ENCODE measurements around the gene CNN3. TPM values are rescaled to one million over a fixed set of nuclear protein-coding genes. Genes with fewer than 3 reads are reported as not detected.

Gene CNN3
- total and polyA plus RNA-seq, 2 donors (not counting 3 experiments of a cell fraction or from before 2014, with no cell fraction given): 174 to 392 TPM

DNA sequence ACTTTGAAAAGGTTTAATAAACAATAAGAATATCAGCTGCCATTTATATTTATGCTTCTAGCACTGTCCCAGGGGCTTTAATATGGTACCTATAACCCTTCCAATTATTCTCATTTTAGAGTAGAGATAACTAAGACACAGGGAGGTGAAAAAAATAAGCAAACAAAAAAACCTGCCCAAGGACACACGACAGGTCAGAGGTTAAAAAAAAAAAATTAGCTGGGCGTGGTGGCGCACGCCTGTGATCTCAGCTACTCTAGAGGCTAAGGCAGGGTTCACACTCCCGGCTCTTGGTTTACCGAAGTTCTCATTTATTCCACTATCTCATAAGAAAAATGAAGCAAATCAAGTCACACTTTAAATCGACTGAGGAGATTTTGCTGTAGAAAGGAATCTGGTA is 34.7 kb upstream of the CNN3 start:
- peaks cover 13% of the 10 kb centered on the region for H3K4me1 ChIP-seq (ENCODE audit: control insufficient read depth, extremely low read depth, insufficient read depth, low read length)
- POLR2A ChIA-PET: no interaction called here

More for the DNA sequence above, 34.7 kb upstream of the CNN3 start:
- no peak overlapping the region for H2AFZ ChIP-seq (ENCODE audit: low read depth, low read length)
- H3K9me3 ChIP-seq (replicated peaks; ENCODE audit: control insufficient read depth, insufficient read depth, low read length): no peaks in the 10 kb centered on the region
- no peak overlapping the region for H3K4me2 ChIP-seq (ENCODE audit: insufficient read depth, low read length)
- CTCF ChIA-PET: interaction anchor here (1.6 to 2.4 kb wide), 2 partner anchors 80 to 82 kb away, joined by 5 to 19 read pairs; no protein-coding TSS in a partner anchor
- no peak overlapping the region for H3K9ac ChIP-seq (replicated peaks; ENCODE audit: extremely low read depth, insufficient read depth, low read length)
- dilution Hi-C loops (cut with MboI; ENCODE audit: extremely low pct_ligation_motif_present, low sequenced_read_pairs) (no loop called here), intact Hi-C loops (cut with micrococcal nuclease) (loop anchor here (2.0 kb wide), 1 partner anchor 15 kb away; no protein-coding TSS in a partner anchor)
- no peaks in the 10 kb centered on the region for H3K27me3 ChIP-seq (ENCODE audit: control insufficient read depth in 2 of 2, insufficient read depth in 2 of 2, low read length in 2 of 2)
- FAIRE-seq: no peak
- BruUV-seq (replicated peaks): no TSS peak
- H3K9me1 ChIP-seq (replicated peaks; ENCODE audit: control insufficient read depth, extremely low read depth, insufficient read depth, low read length): no peaks in the 10 kb centered on the region
- no peaks in the 10 kb centered on the region for H3K36me3 ChIP-seq (ENCODE audit: control insufficient read depth in 2 of 2, extremely low read depth in 1 of 2, insufficient read depth in 2 of 2, low read length in 2 of 2)
- TF ChIP-seq POLR2AphosphoS5 (IDR thresholded peaks at IDR 0.05; ENCODE audit: insufficient read depth, low read depth, low read length) (no peak), EZH2 (IDR thresholded peaks at IDR 0.05; ENCODE audit: borderline replicate concordance, low read depth, low read length, severe bottlenecking) (no peak), POLR2A (IDR thresholded peaks at IDR 0.05; ENCODE audit: low read depth, low read length) (no peak), FOS (IDR thresholded peaks at IDR 0.05; ENCODE audit: borderline replicate concordance, insufficient read depth, low read length) (no peak), JUN (IDR thresholded peaks at IDR 0.05; ENCODE audit: borderline replicate concordance, insufficient read depth, insufficient read length, low read depth) (no peak), MYC (IDR thresholded peaks at IDR 0.05; ENCODE audit: low read depth, low read length) (no peak), GATA2 (IDR thresholded peaks at IDR 0.05; ENCODE audit: insufficient read depth, insufficient read length, low read depth, low read length) (no peak)
- TF ChIP-seq, protein P1, sequence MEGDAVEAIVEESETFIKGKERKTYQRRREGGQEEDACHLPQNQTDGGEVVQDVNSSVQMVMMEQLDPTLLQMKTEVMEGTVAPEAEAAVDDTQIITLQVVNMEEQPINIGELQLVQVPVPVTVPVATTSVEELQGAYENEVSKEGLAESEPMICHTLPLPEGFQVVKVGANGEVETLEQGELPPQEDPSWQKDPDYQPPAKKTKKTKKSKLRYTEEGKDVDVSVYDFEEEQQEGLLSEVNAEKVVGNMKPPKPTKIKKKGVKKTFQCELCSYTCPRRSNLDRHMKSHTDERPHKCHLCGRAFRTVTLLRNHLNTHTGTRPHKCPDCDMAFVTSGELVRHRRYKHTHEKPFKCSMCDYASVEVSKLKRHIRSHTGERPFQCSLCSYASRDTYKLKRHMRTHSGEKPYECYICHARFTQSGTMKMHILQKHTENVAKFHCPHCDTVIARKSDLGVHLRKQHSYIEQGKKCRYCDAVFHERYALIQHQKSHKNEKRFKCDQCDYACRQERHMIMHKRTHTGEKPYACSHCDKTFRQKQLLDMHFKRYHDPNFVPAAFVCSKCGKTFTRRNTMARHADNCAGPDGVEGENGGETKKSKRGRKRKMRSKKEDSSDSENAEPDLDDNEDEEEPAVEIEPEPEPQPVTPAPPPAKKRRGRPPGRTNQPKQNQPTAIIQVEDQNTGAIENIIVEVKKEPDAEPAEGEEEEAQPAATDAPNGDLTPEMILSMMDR (IDR thresholded peaks at IDR 0.05; ENCODE audit: extremely low read depth in 1 of 2, insufficient read depth in 1 of 2, low read depth in 1 of 2, low read length in 2 of 2): no peak
- TF ChIP-seq, protein P2, sequence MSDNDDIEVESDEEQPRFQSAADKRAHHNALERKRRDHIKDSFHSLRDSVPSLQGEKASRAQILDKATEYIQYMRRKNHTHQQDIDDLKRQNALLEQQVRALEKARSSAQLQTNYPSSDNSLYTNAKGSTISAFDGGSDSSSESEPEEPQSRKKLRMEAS (IDR thresholded peaks at IDR 0.05; ENCODE audit: insufficient read depth, insufficient read length): no peak
- no peak overlapping the region for H3K4me3 ChIP-seq (replicated peaks in 1 of 3; ENCODE audit: insufficient read depth in 1 of 3, low read depth in 1 of 3, low read length in 3 of 3)
- no peaks in the 10 kb centered on the region for H3K79me2 ChIP-seq (ENCODE audit: control insufficient read depth, insufficient read depth, low read length)
- H4K20me1 ChIP-seq (replicated peaks; ENCODE audit: control insufficient read depth, extremely low read depth, insufficient read depth, low read length): no peaks in the 10 kb centered on the region
- no peak overlapping the region for H3K27ac ChIP-seq (ENCODE audit: insufficient read depth, low read depth, low read length)
- no peak for DNase-seq (ENCODE audit: low read depth, low spot score)

Data from endothelial cell of umbilical vein (primary cell).